Breast epithelium (tissue), 3 donors: ENCODE results near the gene NAPG.

Source experiments
- POLR2A ChIP-seq: fragments of 450-650 bp; IDR thresholded peaks from one replicate; pipeline ENCODE4 v1.6.1; 2016; ENCODE audit warnings: antibody characterized with exemption, mild to moderate bottlenecking, moderate library complexity
- TF ChIP-seq, protein P1 (sequence below), 3 donors: fragments of 450-650 bp; IDR thresholded peaks; one replicate each; pipeline ENCODE4 v1.5.1; 2016 to 2017; ENCODE audit warnings: antibody characterized with exemption in 3 of 3, mild to moderate bottlenecking in 3 of 3, moderate library complexity in 3 of 3

GRCh38 chr18:10525697-10526560, at the start of gene NAPG:
- TF ChIP-seq, protein P1, sequence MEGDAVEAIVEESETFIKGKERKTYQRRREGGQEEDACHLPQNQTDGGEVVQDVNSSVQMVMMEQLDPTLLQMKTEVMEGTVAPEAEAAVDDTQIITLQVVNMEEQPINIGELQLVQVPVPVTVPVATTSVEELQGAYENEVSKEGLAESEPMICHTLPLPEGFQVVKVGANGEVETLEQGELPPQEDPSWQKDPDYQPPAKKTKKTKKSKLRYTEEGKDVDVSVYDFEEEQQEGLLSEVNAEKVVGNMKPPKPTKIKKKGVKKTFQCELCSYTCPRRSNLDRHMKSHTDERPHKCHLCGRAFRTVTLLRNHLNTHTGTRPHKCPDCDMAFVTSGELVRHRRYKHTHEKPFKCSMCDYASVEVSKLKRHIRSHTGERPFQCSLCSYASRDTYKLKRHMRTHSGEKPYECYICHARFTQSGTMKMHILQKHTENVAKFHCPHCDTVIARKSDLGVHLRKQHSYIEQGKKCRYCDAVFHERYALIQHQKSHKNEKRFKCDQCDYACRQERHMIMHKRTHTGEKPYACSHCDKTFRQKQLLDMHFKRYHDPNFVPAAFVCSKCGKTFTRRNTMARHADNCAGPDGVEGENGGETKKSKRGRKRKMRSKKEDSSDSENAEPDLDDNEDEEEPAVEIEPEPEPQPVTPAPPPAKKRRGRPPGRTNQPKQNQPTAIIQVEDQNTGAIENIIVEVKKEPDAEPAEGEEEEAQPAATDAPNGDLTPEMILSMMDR (IDR thresholded peaks at IDR 0.05) = no peak
- TF ChIP-seq POLR2A = no peak
